GM19438 (cell line): ENCODE data around the gene GARIN3.
A peak's percentile ranks its signal among the peaks of the same experiment; 100 is the strongest.

Experiments
- ATAC-seq: cut with Tn5 transposase; IDR thresholded peaks from one replicate; pipeline ENCODE4 v1.9.1; 2021; ENCODE audit warnings: low read depth; ENCODE audit not compliant: unreplicated experiment

Gene GARIN3

GRCh38 chr5:157150995-157151394 lies 15.1 kb downstream of the GARIN3 start:
- ATAC-seq = no peak

- peak; percentile 70 for ATAC-seq
Observed at GRCh38 chr5:157148734-157149615, 17.1 kb downstream of the GARIN3 start.

- ATAC-seq = peak; percentile 45
Observed at GRCh38 chr5:157143127-157143971, 22.7 kb downstream of the GARIN3 start.

GRCh38 chr5:157142317-157143126 lies 23.5 kb downstream of the GARIN3 start, which contains the start of gene MED7:
Gene MED7, minus strand, starts transcription at chr5:157142865. Its CDS starts 3,434 bp downstream, at chr5:157139431.
- ATAC-seq = peak; percentile 99

GRCh38 chr5:157137691-157138090 lies 28.4 kb downstream of the GARIN3 start:
- ATAC-seq = no peak

- no peak for ATAC-seq
Observed at GRCh38 chr5:157132281-157132612, 33.8 kb downstream of the GARIN3 start.

- ATAC-seq = no peak
Observed at GRCh38 chr5:157130925-157131324, 35.1 kb downstream of the GARIN3 start.

- ATAC-seq = no peak
Observed at GRCh38 chr5:157121709-157122108, 44.4 kb downstream of the GARIN3 start.

- no peak for ATAC-seq
Observed at GRCh38 chr5:157120102-157120501, 46.0 kb downstream of the GARIN3 start.

- ATAC-seq = no peak
Observed at GRCh38 chr5:157116483-157116954, 49.5 kb downstream of the GARIN3 start.

GRCh38 chr5:157115502-157115901 lies 50.6 kb downstream of the GARIN3 start:
- no peak for ATAC-seq

GRCh38 chr5:157115012-157115411 lies 51.1 kb downstream of the GARIN3 start:
- no peak for ATAC-seq

GRCh38 chr5:157113002-157113401 lies 53.1 kb downstream of the GARIN3 start:
- no peak for ATAC-seq
